Activated CD4-positive, alpha-beta T cell treated with anti-CD3 and anti-CD28 coated beads, Interleukin-2, amount 50 U/mL, for 4 hours (primary cell): ENCODE data around the gene MYBL2.

Experiments used
- DNase-seq, 2 experiments: peaks; one replicate each; pipeline ENCODE4 v3.0.0-alpha.2; 2020

The MYBL2 gene

DNA sequence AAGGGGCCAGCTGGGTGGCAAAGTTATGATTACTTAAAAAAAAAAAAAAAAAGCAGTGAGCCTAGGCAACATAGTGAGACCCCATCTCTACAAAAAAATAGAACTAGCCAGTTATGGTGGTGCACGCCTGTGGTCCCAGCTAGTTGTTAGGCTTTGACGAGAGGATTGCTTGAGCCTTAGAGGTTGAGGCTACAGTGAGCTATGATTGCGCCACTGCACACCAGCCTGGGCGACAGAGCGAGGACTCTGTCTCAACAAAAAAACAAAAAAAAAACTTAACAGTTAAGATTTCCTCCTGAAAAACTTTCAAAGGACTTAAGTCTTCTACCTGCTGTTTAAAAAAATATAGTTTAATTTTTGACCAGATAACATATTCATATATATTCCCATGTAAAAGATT is 57.5 kb downstream of the MYBL2 start:
- no peak for DNase-seq

DNA sequence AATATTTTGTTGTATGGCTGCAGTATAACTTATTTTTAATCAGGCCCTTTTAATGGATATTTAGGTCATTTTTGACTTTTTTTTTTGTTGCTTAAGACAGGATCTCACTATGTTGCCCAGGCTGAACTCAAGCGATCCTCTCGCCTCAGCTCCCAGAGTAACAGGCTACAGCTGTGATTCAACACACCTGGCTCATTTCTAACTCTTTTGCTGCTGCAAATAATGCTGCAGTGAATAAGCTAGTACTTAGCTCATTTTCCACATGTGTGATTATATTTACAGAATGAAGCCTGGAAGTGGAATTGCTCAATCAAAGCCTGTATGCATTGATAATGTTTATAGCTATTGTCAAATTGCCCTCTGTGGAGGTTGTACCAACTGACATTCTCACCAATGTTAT is 58.8 kb downstream of the MYBL2 start:
- DNase-seq: no peak

DNA sequence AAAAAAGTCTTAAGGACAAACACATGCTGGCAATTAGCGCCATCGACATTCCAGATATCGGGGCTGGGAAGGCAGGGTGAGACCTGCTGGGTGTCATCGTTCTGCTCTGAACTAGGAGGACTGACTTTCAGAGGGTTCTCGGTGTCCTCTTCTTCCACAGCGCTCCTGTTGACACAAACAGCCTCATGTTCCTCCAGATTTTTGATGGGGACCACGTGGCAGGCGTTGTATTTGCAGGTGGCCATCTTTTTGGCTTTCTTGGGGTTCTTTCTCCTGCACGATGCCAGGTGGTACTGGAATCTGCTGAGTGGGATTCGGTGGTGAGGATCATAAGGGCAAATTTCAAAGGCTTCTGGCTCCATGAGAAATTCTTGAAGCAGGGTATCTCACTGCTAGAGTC is 59.4 kb downstream of the MYBL2 start:
- DNase-seq: no peak

DNA sequence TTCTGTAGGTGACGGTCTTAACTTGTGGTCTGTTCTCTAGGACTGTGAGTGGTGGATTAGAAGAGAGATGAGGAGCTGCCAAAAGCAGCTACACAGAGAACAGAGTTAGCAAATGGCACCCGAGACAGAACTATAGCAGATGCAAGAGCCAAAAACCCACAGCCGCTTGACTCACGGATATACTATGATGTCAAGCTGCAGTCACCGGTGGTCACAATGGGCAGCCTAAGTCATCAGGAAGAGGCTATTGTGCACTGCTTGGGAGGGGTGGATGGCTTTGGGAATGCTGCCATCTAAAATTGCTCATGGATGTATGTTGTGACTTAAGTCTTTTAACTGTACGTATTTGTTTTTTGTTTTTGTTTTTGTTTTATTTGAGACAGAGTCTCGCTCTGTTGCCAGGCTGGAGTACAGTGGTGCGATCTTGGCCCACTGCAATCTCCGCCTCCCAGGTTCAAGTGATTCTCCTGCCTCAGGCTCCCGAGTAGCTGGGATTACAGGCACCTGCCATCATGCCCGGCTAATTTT is 60.0 kb downstream of the MYBL2 start, which contains the start of gene GTSF1L:
Gene GTSF1L (minus strand): TSS at position 192 of the 528 bp plus-strand sequence. CDS start 308 bp downstream, outside the sequence.
- no peak for DNase-seq

DNA sequence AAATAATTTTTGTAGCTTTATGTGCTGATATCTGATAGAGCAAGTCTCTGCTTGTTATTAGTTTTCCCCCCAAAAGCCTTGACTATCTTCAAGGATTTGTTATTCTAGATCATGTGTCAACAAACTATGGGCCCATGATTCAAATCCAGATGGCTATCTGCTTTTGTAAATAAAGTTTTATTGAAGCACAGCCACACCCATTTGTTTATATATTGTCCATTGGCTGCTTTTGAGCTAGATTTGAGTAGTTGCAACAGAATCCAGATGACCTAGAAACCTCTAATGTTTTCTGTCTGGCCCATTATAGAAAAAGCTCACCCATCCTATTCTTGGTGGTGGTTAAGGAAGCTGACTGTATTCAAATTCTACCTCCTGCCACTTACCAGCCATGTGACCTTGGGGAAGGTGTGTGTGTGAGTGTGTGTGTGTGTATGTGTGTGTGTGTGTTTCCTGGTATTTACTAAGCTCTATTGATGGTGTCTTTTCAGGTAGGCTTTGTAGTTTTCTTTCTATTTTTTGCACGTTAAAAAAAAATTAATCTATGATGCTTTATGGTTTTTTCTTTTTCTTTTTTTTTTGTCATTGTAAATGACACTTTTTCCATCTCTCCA is 61.2 kb downstream of the MYBL2 start:
- DNase-seq: no peak

DNA sequence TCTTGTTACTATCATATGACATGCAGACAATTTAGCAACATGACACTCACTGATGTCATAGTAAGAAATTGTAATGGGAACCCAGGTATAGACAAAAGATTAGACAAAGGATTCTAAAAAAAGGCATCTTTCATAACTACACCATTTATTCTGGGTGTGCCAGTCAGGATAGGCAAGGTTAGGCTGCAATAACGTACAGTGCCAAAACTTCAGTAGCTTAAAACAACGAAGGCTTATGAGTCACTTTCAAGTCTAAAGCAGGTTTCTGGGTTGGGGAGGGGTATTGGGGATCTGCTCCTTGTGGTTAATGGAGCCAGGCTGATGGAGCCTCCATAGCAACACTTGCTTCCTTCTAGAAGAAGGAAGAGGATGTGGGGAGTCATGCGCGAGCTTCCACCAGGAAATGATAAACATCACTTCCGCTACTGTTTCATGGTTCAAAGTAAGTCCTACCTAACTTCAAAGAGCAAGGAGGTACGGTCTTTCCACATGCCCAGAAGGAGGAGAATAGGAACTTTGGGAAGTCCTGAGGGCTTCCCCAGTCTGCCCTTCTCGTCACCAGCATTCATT is 61.9 kb downstream of the MYBL2 start:
- no peak for DNase-seq

DNA sequence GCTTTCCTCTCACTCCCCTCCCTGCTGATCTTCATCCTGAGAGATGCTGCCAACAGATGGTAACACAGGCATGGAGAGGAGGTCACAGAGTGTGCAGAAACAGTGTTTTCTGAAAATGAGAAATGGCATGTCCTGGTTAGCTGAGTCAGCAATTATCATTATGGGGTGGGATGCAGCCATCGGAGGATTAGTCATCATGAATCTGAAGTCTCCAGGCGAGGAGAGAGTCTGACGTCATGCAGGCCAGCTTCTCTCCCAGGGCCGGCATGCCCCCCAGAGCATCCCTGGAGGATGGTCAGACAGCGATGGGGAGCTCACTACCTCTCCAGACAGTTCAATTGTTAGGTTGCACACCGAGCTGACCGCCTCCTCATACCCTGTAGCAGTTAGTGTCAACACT is 64.6 kb downstream of the MYBL2 start:
- DNase-seq: no peak

DNA sequence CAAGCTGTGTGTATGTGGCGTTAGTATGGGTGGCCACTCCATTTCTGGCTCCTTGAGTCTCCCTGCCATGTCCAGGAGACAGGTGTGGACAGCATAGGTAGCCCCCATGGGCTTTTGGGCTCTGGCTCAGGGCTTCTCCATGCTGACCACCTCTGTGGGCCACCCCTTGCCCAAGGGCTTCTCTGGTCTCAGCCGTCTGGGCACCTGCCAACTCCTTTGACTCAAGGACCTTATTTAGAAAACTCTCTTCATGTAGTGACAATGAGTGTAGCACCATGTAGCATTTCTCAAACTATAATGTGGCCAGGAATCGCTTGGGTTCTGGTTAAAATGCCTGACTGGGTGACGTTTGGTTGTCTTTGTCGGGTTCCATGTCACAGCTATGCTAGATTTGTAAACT is 65.0 kb downstream of the MYBL2 start:
- no peak for DNase-seq

DNA sequence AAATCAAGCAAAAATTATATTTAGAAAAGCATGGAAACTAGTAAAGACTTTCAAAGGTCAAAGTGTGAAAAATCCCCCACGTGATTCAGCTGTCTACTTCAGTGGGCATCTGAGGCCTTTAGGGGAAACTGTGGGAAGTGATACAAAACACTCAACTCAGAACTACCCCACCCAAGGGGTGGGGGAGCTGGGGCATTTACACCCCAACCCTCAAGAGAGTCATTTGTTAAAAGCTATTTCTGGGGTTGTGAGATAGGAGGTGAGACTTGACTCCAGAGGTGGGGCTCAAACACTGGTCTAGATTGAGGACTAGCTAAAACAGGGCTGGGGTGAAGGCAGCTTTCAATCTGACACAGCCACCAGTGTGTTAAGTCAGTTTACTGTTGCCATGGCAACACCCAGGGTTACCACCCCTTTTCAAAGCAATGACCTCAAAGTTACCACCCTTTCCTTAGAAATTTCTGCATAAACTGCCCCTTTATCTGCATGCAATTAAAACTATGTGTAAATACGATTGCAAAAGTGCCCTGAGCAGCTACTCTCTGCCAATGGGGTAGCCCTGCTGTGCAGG is 69.8 kb downstream of the MYBL2 start:
- no peak for DNase-seq

DNA sequence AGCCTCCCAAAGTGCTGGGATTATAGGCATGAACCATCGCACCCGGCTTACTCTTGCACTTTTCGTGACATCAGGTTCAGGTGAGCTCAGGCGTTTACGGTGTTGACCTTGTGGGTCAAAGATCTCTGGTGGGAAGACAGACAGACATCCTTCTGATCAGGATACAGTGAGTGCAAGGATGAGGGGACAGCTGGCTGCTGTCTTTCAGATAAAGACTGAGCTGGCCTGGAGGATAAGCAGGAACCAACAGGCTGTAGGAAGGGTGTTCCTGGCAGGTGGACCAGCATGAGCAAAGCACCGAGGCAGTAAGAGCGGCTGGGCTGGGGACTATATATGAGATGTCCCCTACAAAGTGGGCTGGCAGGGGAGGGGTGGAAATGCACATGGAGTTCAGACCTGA is 71.0 kb downstream of the MYBL2 start:
- DNase-seq: no peak

DNA sequence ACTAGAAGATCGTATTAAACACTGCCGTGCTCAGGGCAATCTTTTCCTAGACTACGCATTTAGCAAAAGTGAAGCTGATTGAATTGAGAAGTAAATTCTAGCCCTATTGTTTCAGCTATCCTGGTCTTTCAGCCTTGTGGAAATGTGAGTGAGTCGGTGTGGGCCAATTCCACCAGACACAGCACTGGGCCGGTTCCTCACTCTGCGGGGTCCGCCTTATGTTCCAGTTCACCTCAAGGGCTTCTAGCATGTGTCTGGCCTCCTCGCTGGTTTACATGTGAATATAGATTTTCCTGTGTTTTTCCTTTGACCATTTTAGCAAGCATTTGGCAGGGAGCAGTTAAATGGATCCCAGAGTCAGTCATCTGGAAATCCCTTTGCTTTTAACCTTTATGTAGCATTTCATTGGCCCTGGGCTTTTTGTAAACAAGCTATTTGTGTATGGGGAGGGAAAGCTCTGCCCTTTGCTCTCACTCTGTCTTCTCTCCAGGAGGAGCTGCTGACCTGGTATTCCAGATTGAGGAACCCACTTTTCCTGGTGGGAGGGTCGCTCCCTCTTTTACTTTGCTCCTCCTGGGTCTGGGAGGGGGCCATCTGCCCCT is 72.3 kb downstream of the MYBL2 start:
- no peak for DNase-seq

DNA sequence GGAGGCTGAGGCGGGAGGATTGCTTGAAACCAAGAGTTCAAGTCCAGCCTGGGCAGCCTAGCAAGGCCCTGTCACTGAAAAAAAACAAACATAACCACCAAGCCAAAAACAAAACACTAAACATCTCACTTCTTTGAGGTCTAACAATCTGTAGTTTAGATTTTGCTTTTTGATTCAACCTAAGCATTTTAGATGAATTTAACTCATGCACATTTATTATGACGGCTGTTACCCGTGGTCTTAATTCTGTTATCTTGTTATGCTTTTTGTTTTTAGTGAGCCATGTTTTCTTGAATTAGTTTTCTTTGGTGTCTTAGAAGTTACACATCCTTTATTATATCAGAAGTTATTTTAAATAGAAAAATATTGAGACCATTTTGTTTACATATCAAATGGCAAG is 73.7 kb downstream of the MYBL2 start:
- no peak for DNase-seq

DNA sequence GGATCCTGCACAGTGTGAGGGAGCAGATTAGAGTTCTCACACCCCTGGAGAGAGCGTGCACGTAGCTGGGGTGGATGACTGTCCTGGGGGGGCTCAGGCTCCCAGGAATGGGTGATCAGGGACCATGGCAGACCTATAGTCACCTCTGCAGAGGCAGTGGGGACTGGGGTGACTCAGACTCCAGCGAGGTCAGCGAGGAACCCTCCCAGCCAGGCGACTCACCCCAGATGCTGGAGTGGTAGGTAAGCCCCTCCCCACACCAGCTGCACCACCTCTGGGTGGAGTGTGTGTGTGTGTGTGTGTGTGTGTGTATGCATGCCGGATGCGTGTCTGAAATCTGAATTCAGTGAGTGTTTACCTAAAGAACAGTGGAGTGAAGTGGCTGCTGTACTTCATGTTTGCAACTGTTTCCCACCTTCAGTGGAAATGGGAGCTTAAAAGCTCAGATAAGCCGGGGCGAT is 77.3 kb downstream of the MYBL2 start:
- no peak for DNase-seq

DNA sequence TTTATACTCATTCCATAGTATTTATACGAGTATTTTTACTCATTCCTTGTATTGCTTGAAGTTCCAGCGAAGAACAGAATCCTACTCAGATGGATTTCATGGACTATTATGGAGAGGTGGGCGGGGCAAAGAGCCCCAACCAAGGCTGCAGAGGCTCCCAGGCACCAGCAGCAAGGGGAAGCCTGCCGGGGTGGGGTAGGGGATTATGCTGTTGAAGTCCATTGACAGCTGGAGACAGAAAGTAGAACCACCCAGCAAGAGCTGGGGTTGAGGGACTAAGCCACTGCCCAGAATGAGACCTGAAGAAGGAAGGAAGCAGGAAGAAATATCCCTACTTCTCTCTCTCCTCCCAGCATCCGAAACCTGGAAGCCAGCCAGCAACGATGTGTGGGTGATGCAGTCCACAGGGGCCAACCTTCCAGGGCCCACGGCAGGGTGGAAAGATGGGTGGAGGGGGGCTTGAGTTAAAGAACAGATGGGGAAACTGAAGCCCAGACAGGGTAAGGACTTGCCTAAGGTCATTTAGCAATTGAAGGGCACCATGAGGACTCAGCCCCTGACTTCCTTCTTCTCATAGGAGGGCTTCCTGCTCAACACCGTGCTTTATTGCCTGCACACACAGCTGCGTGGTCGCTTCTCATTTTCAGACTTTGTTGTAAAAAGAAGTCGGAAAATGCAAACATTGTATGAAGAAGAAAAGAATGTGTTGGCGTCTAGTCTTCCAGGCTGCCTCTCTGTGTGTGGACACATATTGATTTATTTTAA is 78.2 kb downstream of the MYBL2 start:
- no peak for DNase-seq

DNA sequence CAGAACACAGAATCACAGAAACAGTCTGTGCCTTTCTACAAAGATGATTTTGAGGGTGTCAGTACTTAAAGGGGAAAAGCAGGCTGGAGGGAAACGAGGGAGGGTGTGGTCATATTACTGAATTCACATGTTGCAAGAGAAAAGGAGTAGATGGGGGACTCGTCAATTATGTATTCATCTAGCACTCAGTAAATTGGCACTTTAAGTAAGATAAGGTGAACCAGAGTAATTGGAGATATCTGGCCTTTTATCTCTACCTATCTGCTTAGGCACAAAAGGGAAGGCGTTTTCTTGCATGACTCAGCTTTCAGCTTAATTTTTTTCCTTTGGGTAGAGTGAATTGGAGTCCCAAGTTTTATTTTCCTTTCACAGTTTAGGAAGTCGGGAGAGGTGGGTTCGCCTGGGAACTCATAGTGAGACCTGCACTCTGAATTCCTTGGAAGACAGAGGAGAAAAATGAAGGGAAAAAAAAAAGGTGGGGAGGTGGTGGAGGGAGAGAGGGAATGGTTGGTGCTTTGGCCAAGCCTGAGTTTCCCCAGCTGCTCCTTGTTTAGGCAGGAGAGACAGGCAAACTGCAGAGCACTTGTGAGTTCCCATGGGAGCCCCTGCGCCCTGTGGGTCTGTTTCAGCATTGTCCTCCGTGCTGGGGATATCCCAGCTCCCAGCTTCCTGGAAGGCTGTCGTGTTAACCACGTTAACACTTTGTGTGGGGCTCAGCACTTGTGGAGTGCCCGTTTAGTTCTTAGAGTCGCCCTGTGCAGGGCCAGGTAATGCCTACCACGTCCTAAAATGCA is 79.6 kb downstream of the MYBL2 start:
- no peak for DNase-seq

DNA sequence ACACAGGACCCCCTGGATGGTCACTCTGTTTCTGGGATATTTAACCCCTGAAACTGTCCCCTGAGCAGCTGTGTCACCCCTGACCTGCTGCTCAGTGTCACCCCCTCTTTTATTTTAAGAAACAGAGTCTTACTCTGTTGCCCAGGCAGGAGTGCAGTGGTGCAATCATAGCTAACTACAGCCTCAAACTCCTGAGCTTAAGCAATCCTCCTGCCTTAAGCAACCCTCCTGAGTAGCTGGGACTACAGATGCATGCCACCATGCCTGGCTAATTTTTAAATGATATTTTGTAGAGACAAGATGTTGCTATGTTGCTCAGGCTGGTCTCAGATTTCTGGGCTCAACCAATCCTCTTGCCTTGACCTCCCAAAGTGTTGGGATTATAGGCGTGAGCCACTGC is 81.4 kb downstream of the MYBL2 start:
- DNase-seq: no peak

DNA sequence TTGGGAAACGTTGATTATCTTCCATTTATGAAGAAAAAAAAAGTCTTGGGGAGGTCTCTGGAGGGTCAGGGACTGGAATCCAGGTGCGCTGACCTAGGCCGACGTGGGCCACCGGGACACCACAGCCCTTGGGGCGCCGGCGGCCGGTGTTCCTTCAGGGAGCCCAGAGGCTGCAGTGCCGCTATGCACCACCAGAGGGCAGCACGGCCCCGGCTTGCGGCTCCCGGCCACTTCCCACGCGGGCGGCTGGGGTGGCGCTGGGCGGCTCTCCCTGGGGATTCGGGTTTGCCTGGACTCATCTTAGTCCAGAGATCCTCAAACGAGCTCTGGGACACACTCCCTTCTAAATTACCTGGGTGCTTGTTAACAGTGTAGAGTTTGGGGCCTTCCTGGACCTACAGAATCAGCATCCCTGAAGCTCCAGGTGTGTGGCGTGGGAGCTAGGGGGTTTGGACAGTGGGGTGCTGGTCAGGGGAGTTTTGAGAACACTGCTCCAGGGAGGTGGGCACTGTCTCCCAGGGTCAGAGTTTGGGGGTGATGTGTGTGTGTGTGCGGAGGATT is 82.9 kb downstream of the MYBL2 start:
- DNase-seq: peak; percentile 77 to 82

DNA sequence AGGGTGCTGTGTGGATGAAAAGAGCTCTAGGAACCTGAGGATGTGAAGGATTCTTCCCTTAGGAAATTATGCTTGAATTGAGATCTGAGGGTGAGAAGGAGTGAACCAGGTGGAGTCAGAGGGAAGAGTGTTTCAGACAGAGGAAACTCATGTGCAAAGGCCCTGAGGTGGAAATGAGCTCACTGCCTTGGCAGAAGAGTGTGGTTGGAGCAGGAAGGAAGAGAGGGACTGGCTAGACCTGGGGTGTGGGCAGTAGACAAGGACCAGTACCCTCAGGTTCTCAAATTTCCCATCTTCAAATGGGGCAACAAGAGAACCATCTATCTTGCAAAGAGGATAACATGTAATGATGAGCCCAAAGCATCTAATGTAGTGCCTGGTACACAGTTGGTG is 83.9 kb downstream of the MYBL2 start:
- no peak for DNase-seq

DNA sequence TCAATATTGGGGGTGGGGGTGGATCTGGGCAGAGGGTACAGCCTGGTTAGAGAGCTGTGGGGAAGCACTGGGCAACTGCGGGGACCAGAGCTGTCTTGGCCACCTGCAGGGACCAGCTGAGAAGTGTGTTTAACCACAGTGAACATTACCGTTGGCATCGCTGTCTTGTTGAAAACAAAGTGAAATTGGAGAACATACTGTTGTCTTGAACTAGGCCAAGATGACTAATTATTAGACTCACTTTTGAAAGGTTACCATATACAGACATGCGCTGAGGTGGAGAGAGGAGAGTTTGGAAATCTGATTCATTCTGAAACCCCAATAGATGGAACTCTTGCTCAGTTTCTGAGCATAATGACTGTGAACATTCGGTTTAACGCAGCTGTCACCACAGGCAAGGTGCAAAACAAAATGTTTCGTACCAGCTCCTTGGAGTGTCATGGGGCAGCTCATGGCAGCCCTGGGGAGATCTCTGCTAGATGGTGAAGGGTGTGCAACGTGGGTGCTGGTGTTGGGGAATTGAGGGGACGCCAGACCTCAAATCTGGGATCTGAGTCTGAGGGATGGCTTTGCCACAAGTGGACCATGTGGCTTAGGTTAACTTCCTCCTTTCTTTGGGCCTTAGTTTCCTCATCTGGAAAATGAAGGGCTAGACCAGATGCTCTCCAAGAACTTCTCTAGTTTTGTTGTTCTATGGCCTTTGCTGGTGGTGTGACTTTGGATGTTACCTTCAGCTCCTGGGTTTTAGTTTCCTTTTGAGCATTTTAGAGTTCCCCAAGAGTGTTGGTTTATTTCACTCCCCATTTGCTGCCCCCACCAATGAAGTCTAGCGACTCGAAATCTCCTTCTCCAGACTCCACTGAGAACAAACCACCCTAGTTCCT is 84.5 kb downstream of the MYBL2 start:
- peak; percentile 16 to 19 for DNase-seq

DNA sequence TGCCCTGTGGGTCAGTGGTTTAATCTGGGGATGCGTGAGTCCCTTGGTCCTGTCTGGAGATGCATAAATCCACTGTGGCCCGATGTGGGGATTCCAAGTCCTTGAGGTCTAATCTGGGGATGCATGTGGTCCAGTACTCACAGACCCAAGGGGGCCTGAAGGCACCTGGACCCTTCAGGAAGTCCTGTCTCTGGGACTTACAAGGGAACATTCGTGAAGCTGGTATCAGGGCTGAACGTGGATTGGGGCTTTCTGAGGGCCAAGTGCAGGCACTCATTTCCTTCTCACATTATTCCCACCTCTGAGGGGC is 85.1 kb downstream of the MYBL2 start:
- no peak for DNase-seq
